CD4-positive, alpha-beta memory T cell (primary cell): ENCODE measurements around the gene INTS3. TPM values are rescaled to one million over a fixed set of nuclear protein-coding genes. Genes with fewer than 3 reads are reported as not detected.
A peak's percentile ranks its signal among the peaks of the same experiment; 100 is the strongest.

Experiments used
- CTCF ChIA-PET: fragments of 350-600 bp; sonication (Branson Sonifier 250); formaldehyde crosslinking; loops from one replicate; lab custom pipeline; 2021; ENCODE audit warnings: inconsistent platforms; ENCODE audit not compliant: partially characterized antibody; lab: Charles Lee
- POLR2A ChIA-PET: fragments of 350-600 bp; sonication (Branson Sonifier 250); formaldehyde crosslinking; loops from one replicate; lab custom pipeline; 2021; ENCODE audit not compliant: partially characterized antibody; lab: Charles Lee
- DNase-seq, 5 donors: peaks; one replicate each; pipeline versions ENCODE4 v3.0.0 to v3.0.0-alpha.2; 2020 to 2022; ENCODE audit warnings: mixed read lengths in 1 of 5
- H3K27ac ChIP-seq: one replicate; pipeline ENCODE4 v1.7.0; 2013; ENCODE audit warnings: low read depth, low read length
- H3K27me3 ChIP-seq: 2 replicates; pipeline ENCODE4 v1.7.0; 2013; ENCODE audit warnings: mild to moderate bottlenecking, low read length, moderate library complexity; ENCODE audit not compliant: insufficient read depth
- H3K36me3 ChIP-seq: 2 replicates; pipeline ENCODE4 v1.7.0; 2013; ENCODE audit warnings: mild to moderate bottlenecking, low read length, moderate library complexity; ENCODE audit not compliant: insufficient read depth
- H3K4me1 ChIP-seq: 2 replicates; pipeline ENCODE4 v1.7.0; 2013; ENCODE audit warnings: mild to moderate bottlenecking, low read length, moderate library complexity; ENCODE audit not compliant: insufficient read depth
- H3K4me3 ChIP-seq, 2 donors: one replicate each; pipeline ENCODE4 v1.7.0; 2013; ENCODE audit warnings: low read length in 2 of 2, mild to moderate bottlenecking in 1 of 2
- H3K9me3 ChIP-seq, 2 donors: one replicate each; pipeline ENCODE4 v1.7.0; 2013; ENCODE audit warnings: low read length in 2 of 2, control low read depth in 1 of 2; ENCODE audit not compliant: control insufficient read depth in 1 of 2
- H3K27ac Mint-ChIP-seq, 7 donors: one replicate each; pipeline ENCODE4 v1.8.0; 2020 to 2021; ENCODE audit warnings: mixed read lengths in 7 of 7, mild to moderate bottlenecking in 6 of 7, inconsistent platforms in 3 of 7, moderate library complexity in 3 of 7
- H3K27me3 Mint-ChIP-seq, 2 donors: one replicate each; pipeline ENCODE4 v1.8.0; 2020 to 2021; ENCODE audit warnings: mixed read lengths in 2 of 2
- H3K36me3 Mint-ChIP-seq, 2 donors: one replicate each; pipeline ENCODE4 v1.8.0; 2020 to 2021; ENCODE audit warnings: mixed read lengths in 2 of 2, inconsistent platforms in 1 of 2, mild to moderate bottlenecking in 1 of 2
- H3K4me1 Mint-ChIP-seq, 4 donors: one replicate each; pipeline ENCODE4 v1.8.0; 2020 to 2021; ENCODE audit warnings: mixed read lengths in 4 of 4, mild to moderate bottlenecking in 1 of 4
- H3K4me3 Mint-ChIP-seq, 8 donors: one replicate each; pipeline ENCODE4 v1.8.0; 2020 to 2021; ENCODE audit warnings: mixed read lengths in 8 of 8, mild to moderate bottlenecking in 7 of 8, moderate library complexity in 6 of 8, inconsistent platforms in 3 of 8
- H3K9me3 Mint-ChIP-seq, 8 donors: one replicate each; pipeline ENCODE4 v1.8.0; 2020 to 2021; ENCODE audit warnings: mixed read lengths in 8 of 8, mild to moderate bottlenecking in 5 of 8, inconsistent platforms in 3 of 8, moderate library complexity in 1 of 8
- intact Hi-C: fragments of 100-400 bp; cut with micrococcal nuclease; formaldehyde crosslinking; loops from one replicate; pipeline ENCODE4 v1.15.1; 2023
- polyA plus RNA-seq, 2 donors: library from polyadenylated mRNA; unstranded; fragments of 300-500 nt; fragmentation: Illumina TruSeq; gene quantifications; one replicate each; pipeline ENCODE4 v1.2.3, GENCODE V29; 2021
- total RNA-seq, 2 experiments: library from RNA; stranded (reverse); gene quantifications; one replicate each; pipeline ENCODE4 v1.2.3, GENCODE V29; 2021

INTS3 gene
- total and polyA plus RNA-seq, 4 experiments from 2014 or later = 8.1 to 53.0 (median 30.8) TPM

DNA sequence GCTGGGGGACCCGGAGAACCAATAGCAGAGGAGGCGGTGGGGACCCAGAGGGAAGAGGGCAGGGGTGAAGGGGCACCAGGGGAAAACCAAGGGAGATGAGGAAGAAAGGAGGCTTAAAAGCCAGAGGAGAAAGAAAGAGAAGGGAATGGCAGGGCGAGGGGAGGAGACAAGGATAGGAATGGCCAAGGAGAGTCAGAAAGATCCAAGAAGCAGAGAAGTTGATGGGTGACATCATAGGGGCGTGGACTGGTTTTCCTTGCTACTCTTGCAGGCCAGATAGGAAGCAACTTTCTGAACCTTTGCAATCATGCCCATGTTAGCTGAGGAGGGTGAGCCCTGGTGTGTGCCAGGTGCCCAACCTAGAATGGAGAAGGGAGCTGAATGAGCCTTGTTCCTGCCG, 44.0 kb upstream of the INTS3 start:
- POLR2A ChIA-PET = no interaction called here
- no peaks in the 10 kb centered on the region for H3K9me3 ChIP-seq
- H3K27ac Mint-ChIP-seq = peak overlapping the region in 1 of 7 donors; percentile 61
- H3K4me3 Mint-ChIP-seq = no peak overlapping the region
- no peaks in the 10 kb centered on the region for H3K9me3 Mint-ChIP-seq
- intact Hi-C loops = no loop called here
- peaks cover 11 to 23% of the 10 kb centered on the region in 2 donors for H3K27me3 Mint-ChIP-seq
- H3K36me3 Mint-ChIP-seq = peaks cover 0 to 3% of the 10 kb centered on the region in 2 donors
- H3K4me1 ChIP-seq = peaks cover 11% of the 10 kb centered on the region
- H3K4me3 ChIP-seq = no peak overlapping the region
- CTCF ChIA-PET = interaction anchor here (0.9 kb wide), 1 partner anchor 65 kb away, joined by 4 read pairs; no protein-coding TSS in a partner anchor
- H3K36me3 ChIP-seq = no peaks in the 10 kb centered on the region
- no peak for DNase-seq
- H3K4me1 Mint-ChIP-seq = peaks cover under 1 to 6% (median 3%) of the 10 kb centered on the region in 4 donors
- H3K27me3 ChIP-seq = peaks cover 13% of the 10 kb centered on the region
- no peak overlapping the region for H3K27ac ChIP-seq

DNA sequence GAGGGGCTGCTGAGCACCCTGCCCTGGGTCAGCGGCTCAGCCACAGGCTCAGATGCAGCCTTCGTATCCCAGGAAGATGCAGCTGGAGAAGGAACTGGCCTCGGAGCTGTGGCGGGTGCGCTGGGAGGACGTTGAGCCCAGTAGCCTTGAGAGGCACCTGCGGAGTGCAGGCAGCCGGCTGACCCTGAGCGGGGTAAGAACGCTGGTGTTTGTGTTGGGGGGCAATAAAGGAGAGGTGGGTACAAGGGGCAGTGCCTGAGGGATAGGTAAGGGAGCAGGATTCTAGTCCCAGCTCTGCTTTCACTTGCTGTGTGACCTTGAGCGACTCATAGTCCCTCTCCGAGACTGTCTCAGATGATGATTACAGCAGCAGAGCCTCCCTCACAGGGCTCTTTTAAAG, 43.0 kb upstream of the INTS3 start:
- intact Hi-C loops = no loop called here
- Mint-ChIP-seq H3K27ac (no peak overlapping the region), H3K4me3 (no peak overlapping the region), H3K4me1 (peaks cover 0 to 5% (median under 1%) of the 10 kb centered on the region in 4 donors), H3K36me3 (peaks cover 0 to 3% of the 10 kb centered on the region in 2 donors), H3K9me3 (no peaks in the 10 kb centered on the region), H3K27me3 (peaks cover 7 to 23% of the 10 kb centered on the region in 2 donors)
- Histone ChIP-seq H3K9me3 (no peaks in the 10 kb centered on the region), H3K27ac (no peak overlapping the region), H3K4me1 (peaks cover under 1% of the 10 kb centered on the region), H3K4me3 (no peak overlapping the region), H3K36me3 (no peaks in the 10 kb centered on the region), H3K27me3 (peaks cover 8% of the 10 kb centered on the region)
- ChIA-PET POLR2A (no interaction called here), CTCF (interaction anchor here (0.9 kb wide), 1 partner anchor 64 kb away, joined by 4 read pairs; no protein-coding TSS in a partner anchor)
- no peak for DNase-seq

DNA sequence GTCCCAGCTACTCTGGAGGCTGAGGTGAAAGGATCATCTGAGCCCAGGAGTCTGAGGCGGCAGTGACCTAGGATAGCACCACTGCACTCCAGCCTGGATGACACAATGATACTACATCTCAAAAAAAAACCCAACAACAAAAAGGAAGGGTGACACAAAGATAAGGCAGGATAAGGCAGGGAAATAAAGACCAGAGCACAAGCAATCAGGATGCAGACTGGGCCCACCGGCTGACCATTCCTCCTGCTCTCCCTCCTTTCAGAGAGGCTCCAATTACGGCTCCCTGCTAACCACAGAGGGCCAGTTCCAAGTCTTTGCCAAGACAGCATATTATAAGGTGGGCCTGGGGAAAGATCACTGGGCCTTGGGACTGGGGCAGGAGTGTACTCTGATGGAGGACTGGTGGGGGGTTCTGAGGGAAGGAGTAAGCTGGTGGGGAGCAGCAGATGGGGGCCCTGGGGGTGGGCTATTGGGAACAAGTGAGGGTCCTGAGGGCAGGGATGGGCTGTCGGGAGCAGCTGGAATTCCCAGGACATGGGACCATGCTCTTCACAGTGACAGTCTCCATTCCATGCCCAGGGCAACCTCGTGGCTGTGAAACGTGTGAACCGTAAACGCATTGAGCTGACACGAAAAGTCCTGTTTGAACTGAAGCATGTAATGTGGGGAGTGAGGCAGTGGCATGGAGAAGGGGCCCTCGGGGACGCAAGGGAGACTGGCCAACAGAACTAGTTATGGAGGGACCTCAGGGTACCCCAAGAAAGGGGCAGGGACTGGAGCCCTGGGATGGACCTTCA, 42.1 kb upstream of the INTS3 start:
- POLR2A ChIA-PET = no interaction called here
- no peak overlapping the region for H3K27ac Mint-ChIP-seq
- CTCF ChIA-PET = no interaction called here
- H3K9me3 Mint-ChIP-seq = no peaks in the 10 kb centered on the region
- H3K36me3 ChIP-seq = no peaks in the 10 kb centered on the region
- no peaks in the 10 kb centered on the region for H3K9me3 ChIP-seq
- H3K4me3 ChIP-seq = no peak overlapping the region
- H3K36me3 Mint-ChIP-seq = peaks cover 0 to 3% of the 10 kb centered on the region in 2 donors
- intact Hi-C loops = no loop called here
- H3K27me3 Mint-ChIP-seq = peaks cover 5 to 17% of the 10 kb centered on the region in 2 donors
- DNase-seq = no peak
- H3K27ac ChIP-seq = no peak overlapping the region
- H3K4me3 Mint-ChIP-seq = no peak overlapping the region
- peaks cover 0 to 4% (median 0%) of the 10 kb centered on the region in 4 donors for H3K4me1 Mint-ChIP-seq
- no peaks in the 10 kb centered on the region for H3K4me1 ChIP-seq
- no peaks in the 10 kb centered on the region for H3K27me3 ChIP-seq

DNA sequence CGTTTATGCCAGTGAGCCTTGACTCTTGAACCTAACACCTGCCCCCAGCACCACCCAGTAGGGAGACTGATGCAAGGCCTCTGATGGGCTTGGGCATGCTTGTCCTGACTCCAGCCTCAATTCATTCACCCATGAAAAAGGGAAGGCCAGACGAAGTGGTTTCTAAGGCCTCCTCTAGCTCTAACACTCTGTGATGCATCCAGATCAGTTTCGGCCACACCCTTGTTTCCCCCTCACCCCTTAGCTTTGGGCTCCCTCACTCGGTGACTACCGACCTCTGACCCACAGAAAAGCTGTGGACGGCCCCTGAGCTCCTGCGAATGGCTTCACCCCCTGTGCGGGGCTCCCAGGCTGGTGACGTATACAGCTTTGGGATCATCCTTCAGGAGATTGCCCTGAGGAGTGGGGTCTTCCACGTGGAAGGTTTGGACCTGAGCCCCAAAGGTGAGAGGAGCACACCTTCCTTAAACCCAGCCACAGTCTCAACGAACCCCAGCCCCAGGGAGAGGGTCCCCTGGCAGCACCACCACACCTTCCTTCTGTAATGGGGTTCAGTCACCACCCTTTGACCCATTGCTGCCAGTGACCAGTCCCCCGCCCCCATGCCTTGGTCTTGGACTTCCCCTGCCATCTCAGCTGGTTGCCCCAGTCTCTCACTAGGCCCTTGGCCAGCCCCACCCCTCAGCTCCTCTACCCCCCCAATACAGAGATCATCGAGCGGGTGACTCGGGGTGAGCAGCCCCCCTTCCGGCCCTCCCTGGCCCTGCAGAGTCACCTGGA, 40.3 kb upstream of the INTS3 start:
- no peak for DNase-seq
- H3K27ac ChIP-seq = no peak overlapping the region
- ChIA-PET POLR2A (no interaction called here), CTCF (interaction anchor here (1.3 to 1.5 kb wide), 2 partner anchors 11 to 167 kb away, joined by 3 read pairs; no protein-coding TSS in a partner anchor)
- Mint-ChIP-seq H3K4me1 (peaks cover 3 to 9% (median 5%) of the 10 kb centered on the region in 4 donors), H3K36me3 (peaks cover 0 to 3% of the 10 kb centered on the region in 2 donors), H3K9me3 (no peaks in the 10 kb centered on the region), H3K27ac (no peak overlapping the region), H3K27me3 (peaks cover 3 to 8% of the 10 kb centered on the region in 2 donors), H3K4me3 (peak overlapping the region in 1 of 8 donors; percentile 32)
- H3K4me3 ChIP-seq = no peak overlapping the region
- H3K9me3 ChIP-seq = no peaks in the 10 kb centered on the region
- H3K27me3 ChIP-seq = no peaks in the 10 kb centered on the region
- peaks cover 4% of the 10 kb centered on the region for H3K4me1 ChIP-seq
- intact Hi-C loops = no loop called here
- H3K36me3 ChIP-seq = no peaks in the 10 kb centered on the region

DNA sequence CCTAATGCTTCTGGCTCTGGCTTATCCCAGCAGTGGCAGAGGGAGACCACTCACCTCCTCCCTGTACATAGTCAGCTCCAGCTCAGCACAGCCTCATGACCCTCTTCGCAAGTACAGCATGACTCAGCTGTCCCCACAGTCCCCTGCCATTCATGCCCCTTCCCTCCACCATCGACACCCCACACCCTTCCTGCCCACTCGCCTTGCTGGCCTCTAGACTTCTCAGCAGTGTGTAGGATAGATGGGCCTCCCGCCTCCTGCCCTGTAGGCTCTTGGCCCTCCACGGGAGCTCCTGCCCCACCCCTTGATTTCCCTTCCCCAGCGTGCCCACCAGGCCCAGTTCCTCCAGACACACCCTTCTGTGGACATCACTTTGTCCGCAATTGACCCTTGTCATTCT, 39.6 kb upstream of the INTS3 start:
- no peaks in the 10 kb centered on the region for H3K27me3 ChIP-seq
- no peaks in the 10 kb centered on the region for H3K36me3 ChIP-seq
- Mint-ChIP-seq H3K36me3 (peaks cover 0 to 3% of the 10 kb centered on the region in 2 donors), H3K27me3 (peaks cover 3 to 8% of the 10 kb centered on the region in 2 donors), H3K9me3 (no peaks in the 10 kb centered on the region), H3K4me1 (peaks cover 3 to 9% (median 5%) of the 10 kb centered on the region in 4 donors), H3K27ac (peak overlapping the region in 1 of 7 donors; percentile 4), H3K4me3 (peak overlapping the region in 1 of 8 donors; percentile 5)
- ChIA-PET CTCF (interaction anchor here (1.5 kb wide), 1 partner anchor 12 kb away, joined by 3 read pairs; no protein-coding TSS in a partner anchor), POLR2A (no interaction called here)
- H3K4me1 ChIP-seq = peaks cover 4% of the 10 kb centered on the region
- DNase-seq = no peak
- intact Hi-C loops = no loop called here
- H3K27ac ChIP-seq = no peak overlapping the region
- H3K4me3 ChIP-seq = no peak overlapping the region
- H3K9me3 ChIP-seq = no peaks in the 10 kb centered on the region

DNA sequence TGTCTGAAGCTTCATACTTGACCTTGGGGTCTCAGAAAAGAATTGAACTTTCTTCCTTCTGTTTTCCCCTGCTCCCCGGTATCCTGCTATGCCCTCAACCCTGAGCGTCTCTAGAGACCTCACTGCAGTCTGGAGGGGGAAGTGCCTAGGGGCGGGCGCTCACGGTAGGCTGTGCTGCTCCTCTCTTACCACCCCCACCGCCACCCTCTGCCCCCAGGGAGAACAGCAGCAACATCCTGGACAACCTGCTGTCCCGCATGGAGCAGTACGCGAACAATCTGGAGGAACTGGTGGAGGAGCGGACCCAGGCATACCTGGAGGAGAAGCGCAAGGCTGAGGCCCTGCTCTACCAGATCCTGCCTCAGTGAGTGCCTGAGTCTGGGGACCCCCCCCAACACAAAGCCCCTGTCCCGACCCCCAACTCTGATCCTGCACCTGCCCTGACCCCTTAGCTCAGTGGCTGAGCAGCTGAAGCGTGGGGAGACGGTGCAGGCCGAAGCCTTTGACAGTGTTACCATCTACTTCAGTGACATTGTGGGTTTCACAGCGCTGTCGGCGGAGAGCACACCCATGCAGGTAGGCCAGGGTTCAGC, 39.0 kb upstream of the INTS3 start:
- H3K4me1 Mint-ChIP-seq = peaks cover 3 to 9% (median 5%) of the 10 kb centered on the region in 4 donors
- Histone ChIP-seq H3K27me3 (no peaks in the 10 kb centered on the region), H3K27ac (no peak overlapping the region), H3K4me3 (no peak overlapping the region), H3K36me3 (no peaks in the 10 kb centered on the region), H3K9me3 (no peaks in the 10 kb centered on the region), H3K4me1 (peaks cover 4% of the 10 kb centered on the region)
- peaks cover 0 to 3% of the 10 kb centered on the region in 2 donors for H3K36me3 Mint-ChIP-seq
- H3K9me3 Mint-ChIP-seq = no peaks in the 10 kb centered on the region
- H3K27ac Mint-ChIP-seq = peak overlapping the region in 1 of 7 donors; percentile 4
- ChIA-PET POLR2A (no interaction called here), CTCF (interaction anchor here (1.5 kb wide), 1 partner anchor 13 kb away, joined by 3 read pairs; no protein-coding TSS in a partner anchor)
- intact Hi-C loops = no loop called here
- DNase-seq = no peak
- H3K27me3 Mint-ChIP-seq = peaks cover 3 to 5% of the 10 kb centered on the region in 2 donors
- H3K4me3 Mint-ChIP-seq = no peak overlapping the region
